ENCODE results near the gene KCNJ10.

DNA sequence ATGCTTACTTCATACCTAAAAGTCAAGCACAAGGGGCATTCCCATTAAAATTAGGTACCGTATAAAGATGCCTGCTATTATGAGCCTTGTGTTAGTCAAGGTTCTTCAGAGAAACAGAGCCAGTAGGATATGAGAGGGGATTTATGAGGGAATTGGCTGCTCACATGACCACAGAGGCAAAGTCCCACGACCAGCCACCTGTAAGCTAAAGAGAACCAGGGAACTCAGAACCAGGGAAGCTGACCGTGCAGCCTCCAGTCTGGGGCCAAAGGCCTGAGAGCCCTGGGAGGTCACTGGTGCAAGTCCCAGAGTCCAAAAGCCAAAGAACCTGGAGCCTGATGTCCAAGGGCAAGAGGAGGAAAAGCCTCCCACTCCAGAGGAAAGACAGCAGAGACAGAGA, 58.2 kb downstream of the KCNJ10 start:
- TF ChIP-seq, protein P1, sequence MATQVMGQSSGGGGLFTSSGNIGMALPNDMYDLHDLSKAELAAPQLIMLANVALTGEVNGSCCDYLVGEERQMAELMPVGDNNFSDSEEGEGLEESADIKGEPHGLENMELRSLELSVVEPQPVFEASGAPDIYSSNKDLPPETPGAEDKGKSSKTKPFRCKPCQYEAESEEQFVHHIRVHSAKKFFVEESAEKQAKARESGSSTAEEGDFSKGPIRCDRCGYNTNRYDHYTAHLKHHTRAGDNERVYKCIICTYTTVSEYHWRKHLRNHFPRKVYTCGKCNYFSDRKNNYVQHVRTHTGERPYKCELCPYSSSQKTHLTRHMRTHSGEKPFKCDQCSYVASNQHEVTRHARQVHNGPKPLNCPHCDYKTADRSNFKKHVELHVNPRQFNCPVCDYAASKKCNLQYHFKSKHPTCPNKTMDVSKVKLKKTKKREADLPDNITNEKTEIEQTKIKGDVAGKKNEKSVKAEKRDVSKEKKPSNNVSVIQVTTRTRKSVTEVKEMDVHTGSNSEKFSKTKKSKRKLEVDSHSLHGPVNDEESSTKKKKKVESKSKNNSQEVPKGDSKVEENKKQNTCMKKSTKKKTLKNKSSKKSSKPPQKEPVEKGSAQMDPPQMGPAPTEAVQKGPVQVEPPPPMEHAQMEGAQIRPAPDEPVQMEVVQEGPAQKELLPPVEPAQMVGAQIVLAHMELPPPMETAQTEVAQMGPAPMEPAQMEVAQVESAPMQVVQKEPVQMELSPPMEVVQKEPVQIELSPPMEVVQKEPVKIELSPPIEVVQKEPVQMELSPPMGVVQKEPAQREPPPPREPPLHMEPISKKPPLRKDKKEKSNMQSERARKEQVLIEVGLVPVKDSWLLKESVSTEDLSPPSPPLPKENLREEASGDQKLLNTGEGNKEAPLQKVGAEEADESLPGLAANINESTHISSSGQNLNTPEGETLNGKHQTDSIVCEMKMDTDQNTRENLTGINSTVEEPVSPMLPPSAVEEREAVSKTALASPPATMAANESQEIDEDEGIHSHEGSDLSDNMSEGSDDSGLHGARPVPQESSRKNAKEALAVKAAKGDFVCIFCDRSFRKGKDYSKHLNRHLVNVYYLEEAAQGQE (IDR thresholded peaks at IDR 0.05; ENCODE audit: insufficient read depth in 1 of 2, low read depth in 2 of 2, low read length in 2 of 2): no peak
- no peak for TF ChIP-seq POLR2AphosphoS5 (IDR thresholded peaks at IDR 0.05; ENCODE audit: low read depth, low read length)
- no peak for TF ChIP-seq FOXP2 (optimal IDR thresholded peaks at IDR 0.05; ENCODE audit: borderline replicate concordance, extremely low read depth, extremely low read length, insufficient read depth)

Measured in PFSK-1 (cell line).